ENCODE data around the gene CUL9. TPM values are rescaled to one million over a fixed set of nuclear protein-coding genes. Genes with fewer than 3 reads are reported as not detected.

Gene CUL9
- total and polyA plus RNA-seq, 2 experiments from 2014 or later: 2.6 to 11.3 TPM

GRCh38 chr6:43256670-43257366, 74.8 kb downstream of the CUL9 start:
- H3K27ac Mint-ChIP-seq: no peak overlapping the region
- H3K4me3 ChIP-seq: no peak overlapping the region
- ATAC-seq (no peak), DNase-seq (ENCODE audit: low spot score) (no peak)
- no peak overlapping the region for H3K4me3 Mint-ChIP-seq
- no peaks in the 10 kb centered on the region for H3K36me3 ChIP-seq (ENCODE audit: insufficient read depth)
- H3F3A ChIP-seq (replicated peaks; ENCODE audit: low read depth): no peaks in the 10 kb centered on the region
- H3K4me1 ChIP-seq (ENCODE audit: insufficient read depth): no peaks in the 10 kb centered on the region
- H3K27me3 ChIP-seq (ENCODE audit: insufficient read depth): no peaks in the 10 kb centered on the region
- no peaks in the 10 kb centered on the region for H3K9me2 ChIP-seq (ENCODE audit: insufficient read depth)
- no peak overlapping the region for H2AFZ ChIP-seq
- no peaks in the 10 kb centered on the region for H3K79me2 ChIP-seq (replicated peaks; ENCODE audit: insufficient read depth)
- no peaks in the 10 kb centered on the region for H4K20me1 ChIP-seq (replicated peaks; ENCODE audit: insufficient read depth)
- no peaks in the 10 kb centered on the region for H3K36me3 Mint-ChIP-seq (ENCODE audit: low read depth)
- peaks cover 21% of the 10 kb centered on the region for H3K27me3 Mint-ChIP-seq (ENCODE audit: insufficient read depth, low read depth, poor library complexity)
- TF ChIP-seq NANOG (IDR thresholded peaks at IDR 0.05; ENCODE audit: borderline replicate concordance): no peak
- TF ChIP-seq EZH2 (IDR thresholded peaks at IDR 0.05; ENCODE audit: low read depth, unreplicated experiment): no peak
- TF ChIP-seq STAT1 (IDR thresholded peaks at IDR 0.05; ENCODE audit: unreplicated experiment): no peak
- TF ChIP-seq ZNF114 (CRISPR knock-in tag; IDR thresholded peaks at IDR 0.05): no peak
- TF ChIP-seq, protein P1, sequence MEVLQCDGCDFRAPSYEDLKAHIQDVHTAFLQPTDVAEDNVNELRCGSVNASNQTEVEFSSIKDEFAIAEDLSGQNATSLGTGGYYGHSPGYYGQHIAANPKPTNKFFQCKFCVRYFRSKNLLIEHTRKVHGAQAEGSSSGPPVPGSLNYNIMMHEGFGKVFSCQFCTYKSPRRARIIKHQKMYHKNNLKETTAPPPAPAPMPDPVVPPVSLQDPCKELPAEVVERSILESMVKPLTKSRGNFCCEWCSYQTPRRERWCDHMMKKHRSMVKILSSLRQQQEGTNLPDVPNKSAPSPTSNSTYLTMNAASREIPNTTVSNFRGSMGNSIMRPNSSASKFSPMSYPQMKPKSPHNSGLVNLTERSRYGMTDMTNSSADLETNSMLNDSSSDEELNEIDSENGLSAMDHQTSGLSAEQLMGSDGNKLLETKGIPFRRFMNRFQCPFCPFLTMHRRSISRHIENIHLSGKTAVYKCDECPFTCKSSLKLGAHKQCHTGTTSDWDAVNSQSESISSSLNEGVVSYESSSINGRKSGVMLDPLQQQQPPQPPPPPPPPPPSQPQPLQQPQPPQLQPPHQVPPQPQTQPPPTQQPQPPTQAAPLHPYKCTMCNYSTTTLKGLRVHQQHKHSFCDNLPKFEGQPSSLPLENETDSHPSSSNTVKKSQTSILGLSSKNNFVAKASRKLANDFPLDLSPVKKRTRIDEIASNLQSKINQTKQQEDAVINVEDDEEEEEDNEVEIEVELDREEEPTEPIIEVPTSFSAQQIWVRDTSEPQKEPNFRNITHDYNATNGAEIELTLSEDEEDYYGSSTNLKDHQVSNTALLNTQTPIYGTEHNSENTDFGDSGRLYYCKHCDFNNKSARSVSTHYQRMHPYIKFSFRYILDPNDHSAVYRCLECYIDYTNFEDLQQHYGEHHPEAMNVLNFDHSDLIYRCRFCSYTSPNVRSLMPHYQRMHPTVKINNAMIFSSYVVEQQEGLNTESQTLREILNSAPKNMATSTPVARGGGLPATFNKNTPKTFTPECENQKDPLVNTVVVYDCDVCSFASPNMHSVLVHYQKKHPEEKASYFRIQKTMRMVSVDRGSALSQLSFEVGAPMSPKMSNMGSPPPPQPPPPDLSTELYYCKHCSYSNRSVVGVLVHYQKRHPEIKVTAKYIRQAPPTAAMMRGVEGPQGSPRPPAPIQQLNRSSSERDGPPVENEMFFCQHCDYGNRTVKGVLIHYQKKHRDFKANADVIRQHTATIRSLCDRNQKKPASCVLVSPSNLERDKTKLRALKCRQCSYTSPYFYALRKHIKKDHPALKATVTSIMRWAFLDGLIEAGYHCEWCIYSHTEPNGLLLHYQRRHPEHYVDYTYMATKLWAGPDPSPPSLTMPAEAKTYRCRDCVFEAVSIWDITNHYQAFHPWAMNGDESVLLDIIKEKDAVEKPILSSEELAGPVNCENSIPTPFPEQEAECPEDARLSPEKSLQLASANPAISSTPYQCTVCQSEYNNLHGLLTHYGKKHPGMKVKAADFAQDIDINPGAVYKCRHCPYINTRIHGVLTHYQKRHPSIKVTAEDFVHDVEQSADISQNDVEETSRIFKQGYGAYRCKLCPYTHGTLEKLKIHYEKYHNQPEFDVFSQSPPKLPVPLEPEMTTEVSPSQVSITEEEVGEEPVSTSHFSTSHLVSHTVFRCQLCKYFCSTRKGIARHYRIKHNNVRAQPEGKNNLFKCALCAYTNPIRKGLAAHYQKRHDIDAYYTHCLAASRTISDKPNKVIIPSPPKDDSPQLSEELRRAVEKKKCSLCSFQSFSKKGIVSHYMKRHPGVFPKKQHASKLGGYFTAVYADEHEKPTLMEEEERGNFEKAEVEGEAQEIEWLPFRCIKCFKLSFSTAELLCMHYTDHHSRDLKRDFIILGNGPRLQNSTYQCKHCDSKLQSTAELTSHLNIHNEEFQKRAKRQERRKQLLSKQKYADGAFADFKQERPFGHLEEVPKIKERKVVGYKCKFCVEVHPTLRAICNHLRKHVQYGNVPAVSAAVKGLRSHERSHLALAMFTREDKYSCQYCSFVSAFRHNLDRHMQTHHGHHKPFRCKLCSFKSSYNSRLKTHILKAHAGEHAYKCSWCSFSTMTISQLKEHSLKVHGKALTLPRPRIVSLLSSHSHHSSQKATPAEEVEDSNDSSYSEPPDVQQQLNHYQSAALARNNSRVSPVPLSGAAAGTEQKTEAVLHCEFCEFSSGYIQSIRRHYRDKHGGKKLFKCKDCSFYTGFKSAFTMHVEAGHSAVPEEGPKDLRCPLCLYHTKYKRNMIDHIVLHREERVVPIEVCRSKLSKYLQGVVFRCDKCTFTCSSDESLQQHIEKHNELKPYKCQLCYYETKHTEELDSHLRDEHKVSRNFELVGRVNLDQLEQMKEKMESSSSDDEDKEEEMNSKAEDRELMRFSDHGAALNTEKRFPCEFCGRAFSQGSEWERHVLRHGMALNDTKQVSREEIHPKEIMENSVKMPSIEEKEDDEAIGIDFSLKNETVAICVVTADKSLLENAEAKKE (CRISPR knock-in tag; IDR thresholded peaks at IDR 0.05): no peak
- TF ChIP-seq, protein P2, sequence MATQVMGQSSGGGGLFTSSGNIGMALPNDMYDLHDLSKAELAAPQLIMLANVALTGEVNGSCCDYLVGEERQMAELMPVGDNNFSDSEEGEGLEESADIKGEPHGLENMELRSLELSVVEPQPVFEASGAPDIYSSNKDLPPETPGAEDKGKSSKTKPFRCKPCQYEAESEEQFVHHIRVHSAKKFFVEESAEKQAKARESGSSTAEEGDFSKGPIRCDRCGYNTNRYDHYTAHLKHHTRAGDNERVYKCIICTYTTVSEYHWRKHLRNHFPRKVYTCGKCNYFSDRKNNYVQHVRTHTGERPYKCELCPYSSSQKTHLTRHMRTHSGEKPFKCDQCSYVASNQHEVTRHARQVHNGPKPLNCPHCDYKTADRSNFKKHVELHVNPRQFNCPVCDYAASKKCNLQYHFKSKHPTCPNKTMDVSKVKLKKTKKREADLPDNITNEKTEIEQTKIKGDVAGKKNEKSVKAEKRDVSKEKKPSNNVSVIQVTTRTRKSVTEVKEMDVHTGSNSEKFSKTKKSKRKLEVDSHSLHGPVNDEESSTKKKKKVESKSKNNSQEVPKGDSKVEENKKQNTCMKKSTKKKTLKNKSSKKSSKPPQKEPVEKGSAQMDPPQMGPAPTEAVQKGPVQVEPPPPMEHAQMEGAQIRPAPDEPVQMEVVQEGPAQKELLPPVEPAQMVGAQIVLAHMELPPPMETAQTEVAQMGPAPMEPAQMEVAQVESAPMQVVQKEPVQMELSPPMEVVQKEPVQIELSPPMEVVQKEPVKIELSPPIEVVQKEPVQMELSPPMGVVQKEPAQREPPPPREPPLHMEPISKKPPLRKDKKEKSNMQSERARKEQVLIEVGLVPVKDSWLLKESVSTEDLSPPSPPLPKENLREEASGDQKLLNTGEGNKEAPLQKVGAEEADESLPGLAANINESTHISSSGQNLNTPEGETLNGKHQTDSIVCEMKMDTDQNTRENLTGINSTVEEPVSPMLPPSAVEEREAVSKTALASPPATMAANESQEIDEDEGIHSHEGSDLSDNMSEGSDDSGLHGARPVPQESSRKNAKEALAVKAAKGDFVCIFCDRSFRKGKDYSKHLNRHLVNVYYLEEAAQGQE (IDR thresholded peaks at IDR 0.05; ENCODE audit: unreplicated experiment): no peak
- H3K4me1 Mint-ChIP-seq: peaks cover 10% of the 10 kb centered on the region
- H3K4me2 ChIP-seq: no peak overlapping the region
- H3K27ac ChIP-seq (ENCODE audit: low read depth): no peak overlapping the region
- H3K9me3 Mint-ChIP-seq: no peaks in the 10 kb centered on the region; the same call in 2 of the 3 replicates
